ENCODE measurements around the gene CLCC1.

- TF ChIP-seq CTCF (IDR thresholded peaks at IDR 0.05) = no peak
- TF ChIP-seq POLR2AphosphoS5 (IDR thresholded peaks at IDR 0.05; ENCODE audit: insufficient read depth in 1 of 2, low read depth in 1 of 2) = no peak
- no peak for TF ChIP-seq POLR2A (IDR thresholded peaks at IDR 0.05)
Observed at GRCh38 chr1:108916788-108917187, 46.5 kb downstream of the CLCC1 start.
